Kidney (tissue), 14 donors: Measurements from ENCODE around the gene CPLX3. TPM values are rescaled to one million over a fixed set of nuclear protein-coding genes. Genes with fewer than 3 reads are reported as not detected.

Experiments
- DNase-seq, 5 donors: peaks; one replicate each; pipeline ENCODE4 v3.0.0-alpha.2; 2013 to 2020
- FAIRE-seq: peaks from 2 replicates; lab custom pipeline; 2012; peaks lifted over from hg19 to GRCh38; lab: Jason Lieb, UNC
- H3K27ac ChIP-seq, 2 donors: one replicate each; pipeline ENCODE4 v1.7.0; 2013; ENCODE audit warnings: low read depth in 2 of 2, low read length in 2 of 2, inconsistent platforms in 1 of 2
- H3K27me3 ChIP-seq: one replicate; pipeline ENCODE4 v1.7.1; 2013; ENCODE audit warnings: low read length, inconsistent platforms; ENCODE audit not compliant: control insufficient read depth, insufficient read depth
- H3K36me3 ChIP-seq, 3 donors: one replicate each; pipeline versions ENCODE4 v1.7.0 to v1.7.1; 2013; ENCODE audit warnings: low read length in 3 of 3, control low read depth in 1 of 3, inconsistent platforms in 1 of 3; ENCODE audit not compliant: insufficient read depth in 3 of 3, control insufficient read depth in 2 of 3
- H3K4me1 ChIP-seq, 3 donors: one replicate each; pipeline versions ENCODE4 v1.7.0 to v1.7.1; 2013; ENCODE audit warnings: low read length in 3 of 3, inconsistent platforms in 1 of 3, low read depth in 1 of 3; ENCODE audit not compliant: control insufficient read depth in 2 of 3, insufficient read depth in 2 of 3
- H3K4me3 ChIP-seq, 3 donors: one replicate each; pipeline versions ENCODE4 v1.7.0 to v1.8.1; 2013; ENCODE audit warnings: low read length in 3 of 3, control low read depth in 1 of 3, inconsistent platforms in 1 of 3
- H3K9ac ChIP-seq, 3 donors: one replicate each; pipeline versions ENCODE4 v1.7.0 to v1.7.1; 2013; ENCODE audit warnings: low read length in 3 of 3, control low read depth in 1 of 3, inconsistent platforms in 1 of 3
- H3K9me3 ChIP-seq, 3 donors: one replicate each; pipeline versions ENCODE4 v1.7.0 to v1.7.1; 2013; ENCODE audit warnings: low read length in 3 of 3, control low read depth in 1 of 3, inconsistent platforms in 1 of 3; ENCODE audit not compliant: control insufficient read depth in 2 of 3, insufficient read depth in 1 of 3
- intact Hi-C: fragments of 100-400 bp; cut with DNase I; formaldehyde crosslinking; loops from one replicate; pipeline ENCODE4 v1.11.1; 2022
- polyA plus RNA-seq: library from polyadenylated mRNA; stranded (reverse); fragments of 350-450 nt; fragmentation: Illumina TruSeq; extraction: RNeasy Lipid Tissue Mini Kit (QIAGEN cat#74804); gene quantifications from one replicate; pipeline ENCODE4 v1.2.3, GENCODE V29; 2014; ENCODE audit warnings: low read depth, low replicate concordance; ENCODE audit not compliant: insufficient read depth
- total RNA-seq: library from RNA; stranded (reverse); fragmentation: NEBNext Ultra II Directional; extraction: Animal tissue kit (Norgen Biotek cat#: 25700); gene quantifications from one replicate; pipeline ENCODE4 v1.2.1, GENCODE V29; 2021
- TF ChIP-seq, protein P1 (sequence below): IDR thresholded peaks from 3 replicates; pipeline ENCODE4 v1.5.1; 2012; ENCODE audit warnings: mild to moderate bottlenecking, moderate library complexity, borderline replicate concordance; ENCODE audit not compliant: insufficient read depth; ENCODE audit errors: extremely low read depth
- donor health status: control.
- donor health status: control.
- donor health status: control.
- donor health status: control.
- donor health status: control.
- donor health status: DM: yes; HTN: yes; CAD: no.
- donor health status: Normal renal cell carcinoma (clear cell type).

The CPLX3 gene
- total and polyA plus RNA-seq, 2 donors from 2014 or later: not detected

DNA sequence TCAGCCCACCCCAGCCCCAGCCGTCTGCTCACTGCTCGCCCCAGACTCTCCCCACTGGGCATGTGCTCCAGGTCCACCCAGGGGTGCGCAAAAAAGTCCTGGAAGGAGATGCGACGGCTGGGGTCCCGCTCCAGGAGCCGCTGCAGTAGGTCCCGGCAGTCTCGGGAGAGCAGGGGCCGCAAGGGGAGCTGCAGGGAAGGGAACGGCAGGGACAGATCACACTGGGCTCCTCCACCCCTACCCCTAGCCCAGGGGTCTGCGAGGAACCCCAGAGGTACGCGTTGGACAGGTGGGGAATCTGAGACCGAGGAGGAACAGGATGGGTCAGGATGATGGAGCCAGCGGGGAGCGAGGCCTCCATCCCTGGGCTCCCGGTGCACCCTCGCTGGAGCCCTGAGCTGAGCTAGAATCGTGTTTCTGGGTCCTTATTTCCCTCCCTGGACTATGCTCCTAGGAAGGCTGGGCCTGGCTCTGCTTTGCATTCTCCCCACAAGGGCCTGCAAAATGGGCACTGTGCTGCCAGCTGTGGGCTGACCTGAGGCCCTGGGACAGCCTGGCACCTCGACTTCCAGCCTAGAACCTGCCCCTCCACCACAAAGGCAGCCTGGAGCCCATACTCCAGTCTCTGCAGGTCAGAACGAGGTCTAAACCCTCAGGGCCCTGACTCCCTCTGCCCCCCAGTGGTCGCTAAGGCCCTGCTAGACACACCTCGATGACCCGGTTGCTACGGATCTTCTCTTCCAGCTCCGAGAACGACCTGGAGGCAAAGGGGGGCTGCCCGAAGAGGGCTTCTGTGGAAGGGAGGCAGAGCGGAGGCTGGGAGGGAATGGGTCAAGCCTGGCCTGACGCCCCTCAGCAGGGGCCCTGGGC is 13.3 kb downstream of the CPLX3 start:
- DNase-seq: no peak
- peaks cover 0 to 17% (median 6%) of the 10 kb centered on the region in 3 donors for H3K36me3 ChIP-seq
- TF ChIP-seq, protein P1, sequence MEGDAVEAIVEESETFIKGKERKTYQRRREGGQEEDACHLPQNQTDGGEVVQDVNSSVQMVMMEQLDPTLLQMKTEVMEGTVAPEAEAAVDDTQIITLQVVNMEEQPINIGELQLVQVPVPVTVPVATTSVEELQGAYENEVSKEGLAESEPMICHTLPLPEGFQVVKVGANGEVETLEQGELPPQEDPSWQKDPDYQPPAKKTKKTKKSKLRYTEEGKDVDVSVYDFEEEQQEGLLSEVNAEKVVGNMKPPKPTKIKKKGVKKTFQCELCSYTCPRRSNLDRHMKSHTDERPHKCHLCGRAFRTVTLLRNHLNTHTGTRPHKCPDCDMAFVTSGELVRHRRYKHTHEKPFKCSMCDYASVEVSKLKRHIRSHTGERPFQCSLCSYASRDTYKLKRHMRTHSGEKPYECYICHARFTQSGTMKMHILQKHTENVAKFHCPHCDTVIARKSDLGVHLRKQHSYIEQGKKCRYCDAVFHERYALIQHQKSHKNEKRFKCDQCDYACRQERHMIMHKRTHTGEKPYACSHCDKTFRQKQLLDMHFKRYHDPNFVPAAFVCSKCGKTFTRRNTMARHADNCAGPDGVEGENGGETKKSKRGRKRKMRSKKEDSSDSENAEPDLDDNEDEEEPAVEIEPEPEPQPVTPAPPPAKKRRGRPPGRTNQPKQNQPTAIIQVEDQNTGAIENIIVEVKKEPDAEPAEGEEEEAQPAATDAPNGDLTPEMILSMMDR: no peak
- no peak for FAIRE-seq
- no peak overlapping the region for H3K4me3 ChIP-seq
- no peak overlapping the region for H3K9ac ChIP-seq
- H3K27me3 ChIP-seq: no peaks in the 10 kb centered on the region
- peaks cover 0 to 27% (median 8%) of the 10 kb centered on the region in 3 donors for H3K4me1 ChIP-seq
- no peak overlapping the region for H3K27ac ChIP-seq
- no peaks in the 10 kb centered on the region for H3K9me3 ChIP-seq
- intact Hi-C loops: no loop called here

DNA sequence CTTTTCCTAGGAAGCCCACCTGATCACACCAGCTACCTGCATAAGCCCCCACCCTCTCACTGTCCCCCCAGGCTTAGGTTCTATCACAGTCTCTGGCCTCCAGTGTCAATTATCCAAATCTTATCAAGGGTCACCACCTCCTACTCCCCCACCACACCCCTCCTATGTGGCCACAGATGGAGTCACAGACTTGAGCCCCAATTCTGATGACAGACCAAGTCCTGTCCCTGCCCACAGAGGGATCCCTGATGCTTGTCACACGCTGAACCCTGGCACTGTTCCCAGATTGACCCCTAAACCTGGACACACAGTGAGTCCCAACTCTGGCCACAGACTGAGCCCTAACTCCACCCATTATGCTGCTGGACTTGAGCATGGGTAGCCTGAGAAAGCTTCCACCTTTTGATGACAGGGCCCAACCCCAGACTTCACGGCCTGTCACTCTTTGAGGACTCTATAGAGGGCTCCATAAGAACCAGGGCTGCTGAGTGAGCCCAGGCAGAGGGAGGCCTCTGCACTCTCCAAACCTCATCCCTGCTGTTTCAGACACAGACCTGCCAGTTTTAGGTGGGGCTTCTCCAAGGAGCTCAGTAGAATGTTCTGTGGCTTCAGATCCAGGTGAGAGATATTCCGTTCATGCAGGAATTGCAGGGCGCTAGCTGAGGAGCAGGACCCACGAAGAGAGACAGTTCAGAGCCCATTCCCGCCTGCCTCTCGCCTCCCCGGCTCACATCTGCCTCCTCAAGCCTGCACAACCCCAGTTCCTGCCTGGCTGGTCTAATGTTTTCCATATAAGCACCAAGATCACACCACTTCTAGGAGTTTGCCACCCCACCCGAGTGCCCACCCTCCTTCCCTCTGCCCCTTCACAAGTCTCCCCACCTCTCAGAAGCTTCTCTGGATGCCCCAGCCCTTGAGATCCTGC is 14.7 kb downstream of the CPLX3 start:
- Histone ChIP-seq H3K27me3 (no peaks in the 10 kb centered on the region), H3K4me3 (peak overlapping the region in 1 of 3 donors; percentile 92), H3K36me3 (peaks cover 0 to 26% (median 10%) of the 10 kb centered on the region in 3 donors), H3K4me1 (peaks cover 0 to 27% (median 8%) of the 10 kb centered on the region in 3 donors), H3K27ac (no peak overlapping the region), H3K9me3 (no peaks in the 10 kb centered on the region), H3K9ac (peak overlapping the region in 1 of 3 donors; percentile 87)
- FAIRE-seq: no peak
- TF ChIP-seq, protein P1: no peak
- peak in 1 of 5 donors; percentile 32 for DNase-seq
- intact Hi-C loops: no loop called here

DNA sequence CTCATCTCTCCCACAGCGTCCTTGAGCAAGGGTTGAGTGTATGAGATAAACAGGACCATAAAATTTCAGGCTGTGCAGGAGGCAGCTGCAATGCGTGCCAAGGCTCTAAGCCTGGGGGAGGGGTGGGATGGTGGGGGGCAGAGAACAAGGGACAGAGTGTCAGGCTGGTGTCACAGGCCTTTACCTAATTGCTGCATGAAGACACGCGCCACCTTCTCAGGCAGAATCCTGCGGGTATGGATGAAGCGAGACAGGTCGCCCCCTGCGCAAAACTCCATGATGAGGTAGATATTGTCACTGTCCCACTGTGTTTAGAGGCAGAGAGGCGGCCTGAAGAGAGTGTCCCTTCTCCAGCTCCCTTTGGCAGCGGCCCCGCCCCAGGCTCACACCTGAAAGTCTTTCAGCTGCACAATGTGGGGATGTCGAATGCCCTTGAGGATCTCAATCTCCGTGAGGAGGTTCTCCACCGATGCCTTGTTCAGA is 15.5 kb downstream of the CPLX3 start:
- H3K4me1 ChIP-seq: peaks cover 0 to 27% (median 8%) of the 10 kb centered on the region in 3 donors
- H3K9ac ChIP-seq: peak overlapping the region in 1 of 3 donors; percentile 87
- H3K27ac ChIP-seq: no peak overlapping the region
- TF ChIP-seq, protein P1: no peak
- DNase-seq (peak in 1 of 5 donors; percentile 69), FAIRE-seq (no peak)
- H3K9me3 ChIP-seq: no peaks in the 10 kb centered on the region
- peak overlapping the region in 2 of 3 donors; percentile 83 to 92 for H3K4me3 ChIP-seq
- intact Hi-C loops: no loop called here
- peaks cover 0 to 26% (median 10%) of the 10 kb centered on the region in 3 donors for H3K36me3 ChIP-seq
- H3K27me3 ChIP-seq: no peaks in the 10 kb centered on the region
